H1 (cell line): ENCODE results near the gene MAN2C1. TPM values are rescaled to one million over a fixed set of nuclear protein-coding genes. Genes with fewer than 3 reads are reported as not detected.

Experiments used
- JUN ChIP-seq: IDR thresholded peaks from 2 replicates; pipeline ENCODE4 v1.6.1; 2011; ENCODE audit warnings: low read depth, mild to moderate bottlenecking, improper control_type of control experiment, low read length
- KDM4A ChIP-seq: IDR thresholded peaks from one replicate; pipeline ENCODE4 v1.7.1; 2012; ENCODE audit warnings: low read depth, mild to moderate bottlenecking, moderate library complexity, low read length, inconsistent platforms; ENCODE audit not compliant: severe bottlenecking
- polyA plus RNA-seq, 7 experiments: library from polyadenylated mRNA; depleted of rRNA in 3 of 7; stranded (reverse) in 5 of 7; unstranded in 2 of 7; fragments of >200 nt in 5 of 7; fragments of 200-250 nt in 2 of 7; gene quantifications; 1 replicate in 5 of 7; 2 replicates in 1 of 7; 4 replicates in 1 of 7; pipeline versions ENCODE4 v1.2.1 to v1.2.3, GENCODE V29; 2011 to 2013; ENCODE audit warnings: missing spikeins in 2 of 7, mixed read lengths in 2 of 7
- total RNA-seq: library from RNA; stranded (reverse); fragmentation: NEBNext Ultra II Directional; extraction: Animal tissue kit (Norgen Biotek cat#: 25700); gene quantifications from 2 replicates; pipeline ENCODE4 v1.2.1, GENCODE V29; 2021

The MAN2C1 gene
- total and polyA plus RNA-seq, 2 of the 8 experiments (the other 6 are each of a cell fraction or from before 2014, with no cell fraction given), result 56.3 to 88.9 TPM

DNA sequence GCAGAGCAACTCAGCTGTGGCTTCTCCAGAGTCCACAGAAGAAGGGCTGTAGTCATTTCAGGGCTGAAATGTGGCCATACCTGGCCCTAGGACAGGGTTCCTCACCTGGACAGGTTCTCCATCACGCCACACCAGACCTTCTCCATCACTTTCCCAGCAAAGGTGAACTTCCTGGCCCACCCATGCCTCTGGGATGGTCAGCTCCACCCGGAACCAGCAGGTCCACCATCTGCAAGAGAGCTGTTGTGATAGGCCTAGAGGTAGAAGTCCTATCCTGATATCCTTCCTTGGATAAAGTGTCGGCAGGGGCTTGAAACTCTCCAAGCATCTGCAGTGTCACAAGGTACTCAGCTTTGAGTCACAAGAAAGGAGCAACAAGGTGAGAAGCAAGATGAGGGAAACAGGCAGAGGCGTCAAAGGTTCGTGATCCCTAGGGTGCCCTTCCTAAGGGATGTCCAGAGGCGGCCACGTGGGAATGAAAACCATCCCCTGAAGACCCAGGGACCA lies 948 bp downstream of the MAN2C1 start (continued):
- TF ChIP-seq KDM4A, result no peak
- no peak for TF ChIP-seq JUN
